Measurements from ENCODE around the gene SYS1. TPM values are rescaled to one million over a fixed set of nuclear protein-coding genes. Genes with fewer than 3 reads are reported as not detected.

The SYS1 gene
- total RNA-seq, 1 experiment from 2014 or later = 32.3 TPM

DNA sequence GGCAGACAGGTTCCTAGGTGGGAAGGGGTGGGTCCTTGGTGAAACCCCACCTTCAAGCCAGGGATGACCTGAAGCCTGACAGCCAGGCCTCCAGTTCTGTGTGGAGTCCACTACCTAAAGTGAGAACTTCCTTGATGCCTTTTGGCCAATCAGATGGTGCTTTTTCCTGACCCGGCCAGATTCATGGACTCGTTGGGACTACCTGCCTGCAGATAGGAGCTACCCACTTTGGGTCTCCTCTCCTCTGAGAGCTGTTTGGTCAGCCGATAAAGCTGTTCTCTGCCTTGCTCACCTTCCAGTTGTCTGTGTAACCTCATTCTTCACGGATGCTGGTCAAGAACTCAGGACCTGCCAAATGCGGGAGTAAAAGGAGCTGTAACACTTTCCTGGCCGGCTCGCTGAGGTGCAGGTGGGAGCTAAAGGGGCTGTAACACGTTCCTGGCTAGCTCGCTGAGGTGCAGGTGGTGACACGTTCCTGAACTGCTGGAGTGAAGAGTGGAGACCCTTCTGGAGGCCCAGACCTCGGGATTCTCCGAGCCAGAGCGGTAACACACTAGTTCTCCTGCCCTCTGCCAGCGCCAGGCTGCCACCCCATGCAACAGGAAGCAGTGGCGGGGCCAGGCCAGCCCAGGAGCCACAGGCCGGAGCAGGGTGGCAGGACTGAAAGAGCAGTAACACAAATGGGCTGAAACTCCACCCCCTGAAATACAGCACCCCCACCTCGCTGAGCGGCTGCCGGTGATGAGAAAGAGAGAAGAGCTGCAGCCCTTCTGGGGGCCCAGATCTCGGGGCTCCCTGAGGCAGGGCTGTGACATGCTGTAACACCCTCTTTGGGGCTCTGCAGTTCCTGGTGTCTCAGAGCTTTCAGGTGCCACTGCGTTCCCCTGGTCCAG, 31.5 kb downstream of the SYS1 start:
- Histone ChIP-seq H3K27me3 (no peaks in the 10 kb centered on the region), H3K9me3 (peaks cover 8% of the 10 kb centered on the region), H3K4me3 (no peak overlapping the region), H3K36me3 (no peaks in the 10 kb centered on the region; the same call in 1 of the 2 replicates)
- no peak for DNase-seq

GRCh38 chr20:45395114-45395415, 32.1 kb downstream of the SYS1 start:
- Histone ChIP-seq H3K27me3 (no peaks in the 10 kb centered on the region), H3K9me3 (peaks cover 14% of the 10 kb centered on the region), H3K36me3 (no peaks in the 10 kb centered on the region; the same call in 1 of the 2 replicates), H3K4me3 (no peak overlapping the region)
- DNase-seq = no peak

DNA sequence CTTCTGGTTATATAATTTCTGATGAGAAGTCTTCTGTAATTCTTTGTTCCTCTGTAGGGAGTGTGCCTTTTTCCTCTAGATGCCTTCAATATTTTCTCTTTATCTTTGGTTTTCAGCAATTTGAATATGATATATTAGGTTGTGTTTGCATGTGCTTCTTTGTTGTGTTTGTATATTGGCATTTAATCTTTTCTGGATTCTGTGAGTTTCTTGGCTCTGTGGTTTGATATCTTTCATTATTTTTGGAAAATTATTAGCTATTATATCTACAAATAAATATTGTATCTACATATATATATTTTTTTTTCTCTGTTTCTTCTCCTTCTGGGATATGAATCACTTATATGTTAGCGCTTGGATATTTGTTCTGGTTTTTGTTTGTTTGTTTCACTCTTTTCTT, 36.1 kb downstream of the SYS1 start:
- Histone ChIP-seq H3K36me3 (no peaks in the 10 kb centered on the region), H3K27me3 (no peaks in the 10 kb centered on the region), H3K9me3 (peaks cover 33% of the 10 kb centered on the region), H3K4me3 (no peak overlapping the region)
- DNase-seq = no peak

- Histone ChIP-seq H3K9me3 (peaks cover 33% of the 10 kb centered on the region), H3K36me3 (no peaks in the 10 kb centered on the region), H3K27me3 (no peaks in the 10 kb centered on the region), H3K4me3 (no peak overlapping the region)
- DNase-seq = no peak
Observed at GRCh38 chr20:45400346-45401031, 37.5 kb downstream of the SYS1 start.

DNA sequence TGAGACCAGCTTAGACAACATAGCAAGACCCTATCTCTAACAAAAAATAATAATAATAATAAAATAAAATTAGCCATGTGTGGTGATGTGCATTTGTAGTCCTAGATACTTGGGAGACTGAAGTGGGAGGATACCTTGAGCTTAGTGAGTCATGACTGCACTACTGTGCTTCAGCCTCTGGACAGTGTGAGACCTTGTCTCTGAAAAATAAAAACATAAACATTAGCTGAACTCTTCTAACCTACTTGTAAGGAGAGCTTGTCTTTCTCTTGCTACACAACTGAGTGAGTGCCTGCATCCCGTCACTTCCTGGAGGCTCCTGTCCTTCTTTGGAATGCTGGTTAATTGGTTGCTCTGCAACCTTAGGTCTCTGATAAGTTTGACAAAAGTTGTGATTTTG, 40.0 kb downstream of the SYS1 start:
- Histone ChIP-seq H3K27me3 (no peaks in the 10 kb centered on the region), H3K9me3 (peaks cover 33% of the 10 kb centered on the region), H3K36me3 (no peaks in the 10 kb centered on the region), H3K4me3 (no peak overlapping the region)
- DNase-seq = no peak

- Histone ChIP-seq H3K9me3 (peaks cover 25% of the 10 kb centered on the region), H3K4me3 (no peak overlapping the region), H3K36me3 (no peaks in the 10 kb centered on the region), H3K27me3 (no peaks in the 10 kb centered on the region)
- no peak for DNase-seq
Observed at GRCh38 chr20:45404438-45404837, 41.5 kb downstream of the SYS1 start.

GRCh38 chr20:45405571-45406259, 42.8 kb downstream of the SYS1 start:
- no peak for DNase-seq
- no peaks in the 10 kb centered on the region for H3K27me3 ChIP-seq
- peaks cover 12% of the 10 kb centered on the region for H3K9me3 ChIP-seq
- peaks cover 5% of the 10 kb centered on the region; the same call in 1 of the 2 replicates for H3K36me3 ChIP-seq
- peak overlapping the region; percentile 58 for H3K4me3 ChIP-seq

DNA sequence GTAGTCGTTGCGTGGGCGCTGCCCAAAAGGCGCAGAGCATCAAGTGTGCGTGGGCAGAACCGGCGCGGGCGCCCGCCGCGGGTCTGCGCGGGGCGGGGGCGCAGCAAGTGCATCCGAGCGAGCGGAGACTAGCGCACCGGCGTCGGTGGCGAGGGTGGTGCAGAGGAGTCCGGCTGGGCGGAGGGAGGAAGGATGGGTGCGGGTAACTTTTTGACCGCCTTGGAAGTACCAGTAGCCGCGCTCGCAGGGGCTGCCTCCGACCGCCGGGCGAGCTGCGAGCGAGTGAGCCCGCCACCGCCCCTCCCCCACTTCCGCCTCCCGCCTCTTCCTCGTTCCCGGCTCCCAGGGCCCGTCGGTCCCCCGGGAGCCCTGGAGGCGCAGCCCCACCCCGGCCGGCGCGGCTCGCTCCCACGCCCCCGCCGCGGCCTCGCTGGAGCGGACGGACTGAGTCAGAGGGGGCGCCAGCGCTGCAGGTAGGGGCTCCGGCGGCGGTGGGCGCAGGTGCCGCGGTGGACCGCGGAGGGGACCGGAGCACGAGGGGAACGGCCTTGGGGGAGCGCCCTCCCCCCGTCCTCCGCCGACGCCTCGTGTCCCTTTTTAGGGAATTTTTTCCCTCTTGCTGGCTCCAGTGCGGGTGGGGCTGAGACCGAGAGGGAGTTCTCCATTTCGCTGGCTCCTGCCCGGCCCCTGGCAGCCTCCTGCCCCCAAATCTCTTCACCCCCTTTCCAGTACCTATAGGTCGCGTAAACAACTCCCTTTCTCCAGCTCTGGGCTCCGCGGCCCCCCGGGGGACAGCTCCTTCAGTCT, 43.5 kb downstream of the SYS1 start:
- peak; percentile 68 for DNase-seq
- Histone ChIP-seq H3K4me3 (peak overlapping the region; percentile 58), H3K9me3 (peaks cover 5% of the 10 kb centered on the region), H3K36me3 (peaks cover 5% of the 10 kb centered on the region), H3K27me3 (no peaks in the 10 kb centered on the region)

GRCh38 chr20:45407067-45407745, 44.2 kb downstream of the SYS1 start:
- Histone ChIP-seq H3K9me3 (no peaks in the 10 kb centered on the region), H3K27me3 (no peaks in the 10 kb centered on the region), H3K4me3 (peak overlapping the region; percentile 58), H3K36me3 (peaks cover 5% of the 10 kb centered on the region)
- DNase-seq = no peak

GRCh38 chr20:45407783-45408645, 45.1 kb downstream of the SYS1 start, which contains the start of gene DBNDD2:
Gene DBNDD2 (plus strand): TSS chr20:45408289. CDS start chr20:45408468, 179 bp downstream.
- Histone ChIP-seq H3K9me3 (no peaks in the 10 kb centered on the region), H3K27me3 (no peaks in the 10 kb centered on the region), H3K36me3 (peaks cover 5% of the 10 kb centered on the region), H3K4me3 (peak within 1 kb of the TSS; percentile 58)
- DNase-seq = no peak

- Histone ChIP-seq H3K4me3 (no peak overlapping the region), H3K36me3 (peaks cover 5% of the 10 kb centered on the region), H3K27me3 (no peaks in the 10 kb centered on the region), H3K9me3 (no peaks in the 10 kb centered on the region)
- no peak for DNase-seq
Observed at GRCh38 chr20:45408646-45409213, 45.8 kb downstream of the SYS1 start.

- DNase-seq = no peak
- Histone ChIP-seq H3K4me3 (no peak overlapping the region), H3K36me3 (peaks cover 5% of the 10 kb centered on the region), H3K9me3 (no peaks in the 10 kb centered on the region), H3K27me3 (no peaks in the 10 kb centered on the region)
Observed at GRCh38 chr20:45409521-45410272, 46.7 kb downstream of the SYS1 start.

DNA sequence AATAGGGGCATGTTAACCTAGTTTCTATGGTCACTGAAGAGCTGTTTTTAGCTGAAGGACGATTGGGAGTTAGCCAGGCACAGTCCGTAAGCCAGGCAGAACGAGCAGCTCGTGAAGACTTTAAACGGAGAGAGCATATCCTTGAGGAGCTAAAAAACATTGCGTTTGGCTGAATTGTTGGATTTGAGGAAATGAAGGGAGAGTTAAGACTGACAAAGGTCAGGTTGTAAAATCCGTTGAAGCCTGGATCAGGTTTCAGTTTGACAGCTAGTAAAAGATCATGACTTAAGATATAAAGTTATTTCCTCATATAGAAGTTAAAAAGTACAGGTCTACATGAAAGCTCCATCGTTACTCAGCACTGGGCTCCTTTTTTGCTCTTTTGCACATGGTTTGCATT, 47.9 kb downstream of the SYS1 start:
- no peaks in the 10 kb centered on the region for H3K27me3 ChIP-seq
- no peaks in the 10 kb centered on the region for H3K9me3 ChIP-seq
- DNase-seq = no peak
- H3K4me3 ChIP-seq = no peak overlapping the region
- H3K36me3 ChIP-seq = peaks cover 5% of the 10 kb centered on the region

- Histone ChIP-seq H3K9me3 (no peaks in the 10 kb centered on the region), H3K36me3 (peaks cover 5% of the 10 kb centered on the region), H3K4me3 (no peak overlapping the region), H3K27me3 (no peaks in the 10 kb centered on the region)
- DNase-seq = no peak
Observed at GRCh38 chr20:45412653-45413052, 49.7 kb downstream of the SYS1 start.

Measured in MG63 (cell line).